HG03025 (cell line): ENCODE measurements around the gene GCLC.
"Not testable (repeated sequence)": the region's sequence is repeated elsewhere in the genome, so short reads cannot be mapped to it uniquely, and the experiment has no call there.

Experiments used
- ATAC-seq: cut with Tn5 transposase; IDR thresholded peaks from one replicate; pipeline ENCODE4 v1.9.1; 2021; ENCODE audit warnings: mild to moderate bottlenecking, moderate library complexity; ENCODE audit not compliant: unreplicated experiment, low FRiP score

Gene GCLC

DNA sequence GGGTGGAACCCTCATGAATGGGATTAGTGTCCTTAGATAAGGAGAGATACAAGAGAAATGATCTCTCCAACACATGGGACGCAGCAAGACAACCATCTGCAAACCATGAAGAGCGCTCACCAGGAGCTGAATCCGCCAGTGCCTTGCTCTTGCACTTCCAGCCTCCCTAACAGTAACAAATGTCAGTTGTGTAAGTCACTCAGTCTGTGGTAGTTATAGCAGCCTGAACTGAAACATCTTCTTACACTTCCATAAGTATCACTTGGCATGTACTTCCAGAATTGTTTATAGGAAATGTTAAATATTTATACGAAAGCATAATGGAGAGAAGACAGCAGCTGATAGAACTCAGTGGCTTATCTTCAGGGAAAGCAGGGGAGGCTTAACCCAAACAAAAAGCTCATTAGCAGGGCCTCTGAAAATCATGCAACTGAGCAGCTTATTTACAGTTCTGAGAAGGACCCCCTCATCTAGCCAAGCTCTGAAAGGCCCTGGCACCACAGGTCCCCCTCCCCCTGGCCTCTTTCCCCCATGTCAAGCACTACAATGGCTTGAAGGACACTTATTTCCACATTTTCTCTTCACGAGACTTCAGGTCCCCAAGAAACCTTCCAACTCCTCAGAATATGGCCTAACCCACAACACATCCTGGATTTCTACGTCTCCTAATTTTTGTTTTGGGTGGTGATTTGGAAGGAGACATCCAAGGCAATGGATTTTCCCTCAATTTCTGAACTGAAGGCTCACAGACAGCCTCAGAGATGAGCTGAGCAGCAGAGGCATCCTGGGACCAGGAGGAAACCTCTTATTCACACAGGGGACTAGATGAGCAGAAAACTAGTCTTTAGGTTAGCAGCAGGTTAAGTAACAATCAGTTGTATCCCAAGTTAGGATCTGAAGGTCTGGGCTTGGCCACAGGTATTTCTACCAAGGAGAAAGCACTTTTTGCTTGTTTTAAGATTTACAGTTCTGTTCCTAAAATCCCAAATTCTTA, 49.1 kb downstream of the GCLC start:
- no peak for ATAC-seq

DNA sequence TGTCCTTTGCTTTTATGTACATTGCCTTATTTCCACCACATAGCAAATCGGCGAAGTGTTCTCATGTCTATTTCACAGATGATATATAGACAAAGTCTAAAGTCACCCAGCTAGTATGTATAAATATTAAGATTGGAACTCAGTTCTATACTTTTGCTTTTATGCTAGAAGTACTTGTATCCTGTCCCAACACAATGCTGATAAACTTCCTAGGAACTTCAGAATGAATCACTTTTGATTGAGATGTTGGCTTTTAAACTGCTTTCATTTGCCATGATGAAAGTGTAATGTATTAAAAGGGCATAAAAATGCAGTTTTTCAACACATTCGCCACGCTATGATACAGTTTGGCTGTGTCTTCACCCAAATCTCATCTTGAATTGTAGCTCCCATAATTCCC, 50.8 kb downstream of the GCLC start:
- ATAC-seq: no peak

GRCh38 chr6:53493635-53494025, 51.3 kb downstream of the GCLC start:
- no peak for ATAC-seq

DNA sequence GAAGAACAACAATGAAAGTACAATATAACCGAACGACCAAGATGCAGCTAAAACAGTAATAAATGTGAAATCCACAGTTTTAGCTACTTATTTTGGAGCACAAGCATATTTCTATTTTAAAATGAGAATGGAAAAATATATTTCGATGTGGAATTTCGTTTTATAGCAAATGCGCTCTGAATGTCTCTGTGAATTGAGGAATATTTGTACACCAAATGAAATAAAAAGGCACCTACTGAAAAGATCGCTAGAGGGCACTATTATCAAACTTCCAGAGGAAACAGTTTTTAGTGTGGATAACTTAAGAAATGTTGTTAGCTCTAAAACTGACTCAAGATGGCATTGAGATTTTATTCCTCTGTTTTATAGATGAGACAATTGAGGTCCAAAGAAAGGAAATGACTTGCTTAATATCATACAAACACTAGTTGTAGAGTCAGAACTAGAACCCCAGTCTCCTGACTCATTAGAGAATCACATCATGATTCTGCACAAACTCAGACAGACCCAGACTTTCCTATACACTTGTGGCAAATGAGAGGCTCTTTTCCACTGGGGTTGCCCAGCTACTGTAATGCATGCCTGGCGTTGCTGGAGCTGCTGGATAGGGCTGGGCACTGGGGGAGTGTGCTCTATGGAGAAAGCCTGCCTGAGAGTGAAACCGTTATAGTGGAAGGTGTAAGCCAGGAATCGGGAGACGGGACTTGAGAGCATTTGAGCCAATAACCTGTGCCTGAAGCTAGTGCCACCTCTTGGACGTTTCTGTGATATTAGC, 51.9 kb downstream of the GCLC start:
- no peak for ATAC-seq

DNA sequence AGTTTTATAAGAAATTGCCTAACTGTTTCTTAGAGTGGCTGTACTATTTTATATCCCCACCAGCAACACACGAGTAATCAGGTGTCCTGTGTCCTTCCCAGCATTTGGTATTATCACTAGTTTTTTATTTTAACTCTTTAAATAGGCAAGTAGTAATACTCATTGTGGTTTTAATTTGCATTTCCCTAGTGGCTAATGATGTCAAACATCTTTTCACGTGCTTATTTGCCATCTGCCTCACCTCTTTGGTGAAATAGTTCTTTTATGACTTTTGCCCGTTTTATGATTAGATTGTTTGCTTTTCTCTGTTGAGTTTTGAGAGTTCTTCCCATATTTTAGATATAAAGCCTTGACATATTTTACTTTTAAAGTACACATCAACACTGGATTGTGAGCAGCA, 57.8 kb downstream of the GCLC start:
- no peak for ATAC-seq

DNA sequence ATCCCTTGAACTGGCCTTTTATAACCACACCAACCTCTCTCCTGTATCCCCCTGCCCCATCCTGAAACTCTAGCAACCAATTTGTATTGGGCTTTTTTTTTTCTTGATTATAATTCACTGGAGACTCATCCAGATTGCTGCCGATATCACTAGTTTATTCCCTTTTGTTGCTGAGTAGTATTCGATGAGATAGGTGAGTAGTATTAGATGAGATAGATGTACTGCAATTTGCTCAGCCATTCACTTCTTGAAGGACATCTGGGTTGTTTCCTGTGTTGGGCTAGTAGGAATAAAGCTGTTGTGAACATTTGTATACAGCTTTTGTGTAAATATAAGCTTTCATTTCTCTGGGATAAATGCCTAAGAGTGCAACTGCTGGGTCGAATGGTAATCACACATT, 58.2 kb downstream of the GCLC start:
- no peak for ATAC-seq

DNA sequence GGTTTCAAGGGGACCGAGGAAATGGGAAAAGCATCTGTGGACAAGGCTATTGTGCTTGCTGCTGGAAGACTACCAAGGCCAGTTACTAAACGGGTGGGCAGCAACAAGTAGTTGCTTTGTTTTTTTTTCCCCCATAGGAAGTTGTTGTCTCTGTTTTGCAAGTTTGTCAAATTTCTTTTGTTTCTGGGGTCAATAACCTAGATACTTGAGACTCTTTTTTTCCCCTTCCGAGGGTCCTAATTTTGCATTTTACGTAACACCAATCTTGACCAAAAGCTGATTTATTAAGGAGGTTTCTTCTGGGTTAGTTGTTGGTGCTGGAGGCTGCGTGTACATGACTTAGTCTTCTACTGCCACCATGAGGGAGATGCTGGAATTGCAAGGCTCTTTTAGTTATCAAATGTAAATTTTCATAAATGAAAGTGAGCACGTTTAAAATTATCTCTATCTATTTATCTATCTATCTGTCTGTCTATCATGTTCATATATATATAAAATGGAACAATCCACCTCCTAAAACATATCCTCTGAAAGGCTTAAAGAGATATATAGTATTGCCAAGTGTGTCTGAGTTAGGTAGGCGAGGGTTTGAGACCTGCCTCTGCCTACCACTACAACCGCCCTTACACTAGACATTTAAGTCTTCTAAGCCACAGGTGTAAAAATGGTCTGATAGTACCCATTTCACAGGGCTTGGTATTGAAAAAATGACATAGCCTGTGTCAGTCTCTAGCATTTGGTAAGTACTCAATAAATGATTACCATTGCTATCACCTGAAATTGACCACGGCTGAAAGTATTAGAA, 60.2 kb downstream of the GCLC start:
- ATAC-seq: no peak

GRCh38 chr6:53483423-53484353, 61.2 kb downstream of the GCLC start:
- no peak for ATAC-seq

GRCh38 chr6:53481323-53481722, 63.6 kb downstream of the GCLC start:
- ATAC-seq: no peak

DNA sequence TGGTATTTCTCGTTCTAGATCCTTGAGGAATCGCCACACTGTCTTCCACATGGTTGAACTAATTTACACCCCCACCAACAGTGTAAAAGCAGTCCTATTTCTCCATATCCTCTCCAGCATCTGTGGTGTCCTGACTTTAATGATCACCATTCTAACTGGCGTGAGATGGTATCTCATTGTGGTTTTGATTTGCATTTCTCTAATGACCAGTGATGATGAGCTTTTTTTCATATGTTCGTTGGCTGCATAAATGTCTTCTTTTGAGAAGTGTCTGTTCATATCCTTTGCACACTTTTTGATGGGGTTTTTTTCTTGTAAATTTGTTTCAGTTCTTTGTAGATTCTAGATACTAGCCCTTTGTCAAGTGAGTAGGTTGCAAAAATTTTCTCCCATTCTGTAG, 64.1 kb downstream of the GCLC start:
- ATAC-seq: not testable (repeated sequence)

GRCh38 chr6:53479871-53480270, 65.0 kb downstream of the GCLC start:
- ATAC-seq: no peak

GRCh38 chr6:53476964-53477363, 67.9 kb downstream of the GCLC start:
- ATAC-seq: no peak

DNA sequence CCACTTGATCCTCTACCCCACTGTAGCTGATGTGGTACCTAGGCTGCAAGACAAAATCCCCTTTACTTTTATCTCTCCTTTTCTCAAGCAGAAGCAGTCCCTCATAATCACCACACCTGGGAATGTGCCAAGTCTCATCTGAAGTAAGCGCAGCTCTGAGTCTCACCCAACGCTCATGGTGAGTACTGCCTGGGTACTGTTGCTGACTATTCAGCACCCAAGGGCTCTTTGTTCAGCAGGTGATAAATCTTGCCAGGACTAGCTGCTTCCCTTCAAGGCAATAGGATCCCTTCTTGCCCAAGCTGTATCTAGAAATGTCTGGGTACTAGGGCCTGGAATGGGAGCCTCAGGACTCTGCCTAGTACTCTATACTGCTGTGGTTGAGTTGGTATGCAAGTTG, 70.9 kb downstream of the GCLC start:
- no peak for ATAC-seq

DNA sequence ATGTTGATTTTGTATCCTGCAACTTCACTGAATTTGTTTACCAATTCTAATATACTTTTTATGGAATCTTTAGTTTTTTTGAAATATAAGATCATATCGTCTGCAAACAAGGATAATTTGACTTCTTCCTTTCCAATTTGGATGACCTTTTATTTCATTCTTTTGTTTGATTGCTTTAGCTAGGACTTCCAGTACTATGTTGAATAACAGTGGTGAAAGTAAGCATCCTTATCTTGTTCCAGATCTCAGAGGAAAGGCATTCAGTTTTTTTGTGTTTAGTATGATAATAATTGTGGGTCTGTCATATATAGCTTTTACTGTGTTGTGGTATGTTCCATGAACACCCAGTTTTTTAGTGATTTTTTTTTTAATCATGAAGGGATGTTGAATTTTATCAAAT, 75.7 kb downstream of the GCLC start:
- no peak for ATAC-seq

DNA sequence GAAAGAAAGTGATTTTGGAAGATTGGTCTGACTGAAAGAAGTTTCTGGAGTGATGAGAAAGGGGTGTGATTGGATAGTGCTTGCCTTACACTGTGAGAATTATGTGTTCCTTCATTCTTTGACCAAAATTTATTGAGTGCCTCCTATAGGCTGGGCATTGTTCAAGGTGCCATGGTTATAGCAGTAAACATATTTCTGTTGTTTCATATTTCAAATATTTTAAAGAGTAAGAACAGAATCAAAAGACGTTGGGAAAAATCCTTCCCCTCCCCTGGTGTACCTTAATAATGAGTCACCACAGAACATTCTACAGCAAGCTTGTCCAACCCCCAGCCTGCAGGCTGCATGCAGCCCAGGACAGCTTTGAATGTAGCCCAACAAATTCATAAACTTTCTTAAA, 78.6 kb downstream of the GCLC start:
- no peak for ATAC-seq

DNA sequence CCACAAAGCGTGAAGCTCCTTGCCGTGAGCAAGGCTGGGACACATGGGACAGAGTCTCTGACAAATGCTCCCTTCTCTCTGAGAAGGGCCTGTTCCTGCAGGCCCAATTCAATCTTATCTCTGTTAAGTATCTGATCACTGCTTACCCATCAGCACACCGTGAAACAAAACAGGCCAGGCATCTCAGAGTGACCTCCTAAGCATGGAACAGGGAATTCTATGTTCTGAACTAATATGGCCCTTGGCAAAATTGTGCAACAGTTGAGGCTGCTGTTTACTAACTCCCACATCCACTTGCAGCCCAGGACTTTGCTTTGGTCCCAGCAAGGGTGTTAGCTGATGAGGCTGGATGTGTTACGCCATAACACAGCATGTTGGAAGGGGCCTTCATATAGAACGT, 79.2 kb downstream of the GCLC start:
- no peak for ATAC-seq

- ATAC-seq: no peak
These were observed 79.9 kb downstream of the GCLC start for GRCh38 chr6:53464927-53465460.

DNA sequence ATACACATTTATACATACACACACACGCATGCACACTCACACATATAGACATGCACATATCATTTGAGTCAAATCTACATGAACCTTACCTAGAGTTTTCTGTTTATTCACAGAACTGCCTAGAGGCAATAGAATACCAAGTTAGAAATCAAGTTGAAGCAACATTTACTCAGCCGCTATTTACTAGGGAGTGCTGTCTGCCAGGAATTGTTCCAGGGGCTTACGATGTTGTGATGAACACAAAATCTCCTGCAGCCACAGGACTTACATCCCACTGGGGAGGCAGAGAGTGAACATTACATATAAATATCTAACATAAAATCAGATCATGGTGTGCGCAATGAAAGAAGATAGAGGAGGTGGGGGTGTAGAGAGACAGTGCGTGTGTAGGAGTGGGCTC, 80.4 kb downstream of the GCLC start:
- no peak for ATAC-seq

- no peak for ATAC-seq
These were observed 83.2 kb downstream of the GCLC start for GRCh38 chr6:53461696-53462095.
